ENCODE measurements around the gene HAL.

GRCh38 chr12:96029826-96030225 is 33.7 kb upstream of the HAL start:
- TF ChIP-seq CTCF (IDR thresholded peaks at IDR 0.05) (no peak), POLR2A (IDR thresholded peaks at IDR 0.05) (no peak)
